ENCODE measurements around the gene SPATS2L.

The SPATS2L gene

GRCh38 chr2:200350850-200351285 lies 44.4 kb downstream of the SPATS2L start:
- DNase-seq (ENCODE audit: low spot score), result peak; percentile 67

GRCh38 chr2:200351815-200352214 lies 45.3 kb downstream of the SPATS2L start:
- DNase-seq (ENCODE audit: low spot score), result no peak

DNA sequence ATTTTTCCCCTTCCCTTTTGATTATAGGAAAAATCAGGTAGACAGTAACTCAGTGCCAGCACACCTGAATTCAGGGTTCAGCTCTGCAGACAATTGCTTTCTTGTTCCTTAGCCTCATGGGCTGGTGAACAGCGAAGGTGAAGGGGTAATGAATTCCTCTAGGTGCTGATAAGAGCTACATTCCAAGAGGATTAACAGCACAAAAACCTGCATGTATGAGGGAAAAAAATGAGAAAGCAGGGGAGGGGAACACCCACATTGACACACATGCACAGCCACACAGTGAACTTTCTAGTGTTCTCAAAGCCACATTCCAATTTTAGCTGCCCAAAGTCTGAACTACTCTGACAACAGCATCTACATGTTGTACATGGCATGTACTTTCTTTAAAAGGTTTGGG lies 46.1 kb downstream of the SPATS2L start:
- peak; percentile 39 for DNase-seq (ENCODE audit: low spot score)

DNA sequence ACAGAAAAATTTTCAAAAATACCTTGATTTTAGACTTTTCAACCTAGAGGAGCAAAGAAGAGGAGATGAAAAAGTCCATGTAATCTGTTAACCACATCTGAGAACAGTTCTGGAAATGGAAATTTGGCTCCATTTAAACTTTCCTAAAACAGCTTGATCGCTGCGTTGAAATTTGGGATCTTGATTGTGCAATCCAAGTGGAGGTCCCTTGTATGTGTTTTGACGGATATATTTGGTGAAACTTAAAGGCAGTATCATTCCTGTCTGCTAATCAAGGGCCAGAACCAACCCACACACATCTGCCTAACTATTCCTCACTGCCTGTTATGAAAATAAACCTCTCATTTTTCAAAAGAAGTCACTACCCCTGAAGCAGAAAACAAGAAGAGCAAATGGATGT lies 46.6 kb downstream of the SPATS2L start:
- peak; percentile 34 for DNase-seq (ENCODE audit: low spot score)

- DNase-seq (ENCODE audit: low spot score), result no peak
These were observed 47.4 kb downstream of the SPATS2L start for GRCh38 chr2:200353874-200354273.

DNA sequence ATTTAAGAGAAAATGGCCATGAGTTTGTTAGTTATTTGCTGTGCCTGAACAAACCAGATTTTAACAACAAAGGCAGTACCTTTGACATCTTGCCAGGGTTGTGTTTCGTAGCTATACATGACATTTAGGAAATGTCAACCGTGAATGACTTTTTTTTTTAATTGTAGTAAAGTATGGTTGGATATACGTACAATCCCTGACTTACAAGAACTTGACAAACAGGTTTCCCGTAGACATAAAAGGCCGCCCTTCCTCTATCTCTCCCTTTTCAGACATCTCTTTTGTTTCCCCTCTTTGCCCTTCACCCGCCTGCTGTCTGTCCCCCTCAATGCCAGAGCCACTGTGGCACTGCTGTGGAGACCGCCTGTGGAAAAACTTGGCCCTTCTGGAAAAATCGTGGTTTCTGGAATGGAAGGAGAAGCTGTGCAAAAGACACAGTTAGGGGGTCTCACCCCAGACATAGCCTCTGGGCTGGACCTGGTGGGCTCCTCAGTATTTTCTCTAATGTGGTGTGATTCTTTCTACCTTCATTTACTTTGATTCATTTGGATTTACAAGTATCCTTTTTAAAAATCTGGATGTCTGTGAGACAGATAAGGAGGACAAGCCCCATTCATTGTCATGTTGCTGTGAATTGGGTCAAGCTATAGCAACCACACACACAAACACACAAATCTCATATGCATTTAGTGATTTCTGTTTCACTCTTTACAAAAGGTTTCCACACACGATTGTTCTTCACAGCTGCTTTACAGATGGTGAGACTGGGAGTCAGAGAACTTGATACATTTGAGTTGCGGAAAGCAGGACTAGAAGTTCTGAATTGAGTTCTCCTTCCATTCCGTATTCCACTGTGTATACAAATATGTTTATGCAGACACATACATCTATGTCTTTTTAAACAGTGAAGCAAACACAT lies 48.6 kb downstream of the SPATS2L start:
- DNase-seq (ENCODE audit: low spot score), result no peak

- DNase-seq (ENCODE audit: low spot score), result no peak
These were observed 49.8 kb downstream of the SPATS2L start for GRCh38 chr2:200356321-200356720.

- peak; percentile 67 for DNase-seq (ENCODE audit: low spot score)
These were observed 50.4 kb downstream of the SPATS2L start for GRCh38 chr2:200356857-200357384.

GRCh38 chr2:200357845-200358244 lies 51.4 kb downstream of the SPATS2L start:
- peak; percentile 46 for DNase-seq (ENCODE audit: low spot score)

DNA sequence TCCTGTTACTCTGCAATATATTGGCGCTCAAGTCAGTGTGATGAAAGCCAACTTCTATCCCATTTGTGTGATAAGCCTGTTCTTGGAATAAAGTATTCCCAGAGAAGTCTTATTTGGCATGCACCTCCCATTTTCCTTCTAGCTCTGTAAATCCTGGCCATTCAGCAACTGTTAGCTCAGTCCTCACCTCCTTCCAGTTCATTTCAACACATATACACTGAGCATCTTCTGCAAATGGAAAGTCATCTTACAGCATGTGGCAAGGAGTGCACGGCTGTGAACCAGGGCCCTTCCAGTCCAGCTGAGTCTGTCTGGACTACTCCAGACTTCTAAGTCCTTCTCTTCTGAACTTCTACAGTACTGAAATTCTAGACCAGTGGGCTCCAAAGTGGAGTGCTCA lies 53.1 kb downstream of the SPATS2L start:
- no peak for DNase-seq (ENCODE audit: low spot score)

DNA sequence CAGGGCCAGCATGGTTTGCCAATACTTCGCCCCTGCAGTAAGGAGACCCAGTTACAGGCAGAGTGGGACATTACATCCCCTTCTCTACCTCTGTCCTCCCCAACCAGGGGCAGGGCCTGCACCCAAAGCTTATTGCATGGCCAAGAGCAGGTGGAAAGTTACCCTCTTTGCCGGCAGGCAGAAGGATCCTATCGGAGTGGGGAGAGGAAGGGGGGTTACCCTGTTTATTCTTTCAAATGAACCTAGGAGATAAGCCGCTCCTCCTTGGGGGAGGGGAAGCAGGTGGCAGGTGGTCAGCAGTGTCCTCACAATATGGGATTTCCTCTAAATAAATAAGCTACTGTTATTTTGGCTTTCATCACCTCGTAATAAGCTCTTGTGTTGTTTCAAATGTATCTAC lies 53.9 kb downstream of the SPATS2L start:
- no peak for DNase-seq (ENCODE audit: low spot score)

DNA sequence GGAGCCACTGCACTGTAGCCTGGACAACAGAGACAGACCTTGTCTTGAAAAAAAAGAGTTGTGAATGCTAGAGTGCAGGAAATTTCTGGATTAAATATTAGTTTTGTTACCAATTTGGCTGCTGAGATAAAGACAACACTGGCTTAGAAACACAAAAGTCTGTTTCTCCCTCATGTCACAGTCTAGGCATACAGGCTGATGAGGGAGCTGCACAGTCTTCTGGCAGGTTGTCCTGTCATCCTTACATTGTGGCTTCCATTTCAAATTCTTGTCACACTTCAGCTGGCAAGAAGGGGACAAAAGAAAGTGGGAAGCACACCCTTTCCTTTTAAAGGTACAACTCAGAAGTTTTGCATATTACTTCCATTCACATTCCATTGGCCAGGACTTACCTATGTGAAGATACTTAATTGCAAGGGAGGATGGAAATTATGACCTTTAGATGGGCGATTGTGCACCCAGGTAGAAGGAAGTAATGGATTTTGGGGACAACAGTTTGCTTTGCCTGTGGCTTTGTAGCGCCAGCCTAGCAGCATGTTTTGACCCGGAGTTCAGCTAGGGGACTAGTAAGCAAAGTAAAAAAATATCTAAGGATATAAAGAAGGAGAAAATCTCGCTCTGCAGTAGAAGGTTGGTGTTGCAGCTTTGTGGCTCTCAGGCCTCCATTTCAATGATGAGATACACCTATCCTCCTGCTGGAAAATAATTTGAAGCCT lies 55.9 kb downstream of the SPATS2L start:
- DNase-seq (ENCODE audit: low spot score), result no peak

DNA sequence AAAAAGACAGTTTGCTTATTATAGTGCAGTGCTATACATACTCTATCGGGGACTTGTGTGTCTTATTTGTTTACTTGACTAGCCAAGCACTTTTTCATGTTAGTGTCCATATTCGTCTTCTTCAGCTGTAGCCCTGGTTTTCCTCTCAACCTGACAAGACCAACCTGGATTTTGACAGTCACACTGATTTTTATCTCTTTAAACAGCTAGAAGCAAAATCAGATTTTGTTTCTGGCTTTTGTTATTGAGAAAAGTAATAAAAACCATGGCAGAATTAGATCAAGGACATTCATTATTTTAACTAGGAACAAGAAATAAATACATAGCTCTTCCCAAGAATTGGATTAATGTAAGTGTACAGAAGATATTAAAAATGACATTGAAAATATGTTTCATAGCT lies 56.8 kb downstream of the SPATS2L start:
- no peak for DNase-seq (ENCODE audit: low spot score)

- DNase-seq (ENCODE audit: low spot score), result no peak
These were observed 57.6 kb downstream of the SPATS2L start for GRCh38 chr2:200364142-200364541.

DNA sequence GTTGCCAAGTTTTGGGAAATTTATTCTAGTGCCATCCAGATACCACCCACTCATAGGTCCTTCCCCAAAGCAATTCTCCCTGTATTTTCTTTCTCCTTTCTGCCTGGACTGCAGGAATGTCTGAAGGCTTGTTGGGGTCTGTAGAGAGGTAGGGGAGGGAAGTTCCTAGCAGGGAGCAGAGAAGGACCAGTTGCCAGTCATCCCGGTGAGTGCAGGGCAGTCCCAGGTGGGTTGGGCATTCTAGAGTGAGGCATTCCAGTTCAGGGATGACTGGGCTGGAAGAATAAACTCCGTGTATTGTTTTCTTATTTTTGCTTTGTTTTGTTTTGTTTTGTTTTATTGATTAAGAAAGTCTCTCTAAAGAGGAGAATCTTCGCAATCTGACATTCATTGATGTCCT lies 58.1 kb downstream of the SPATS2L start:
- no peak for DNase-seq (ENCODE audit: low spot score)

DNA sequence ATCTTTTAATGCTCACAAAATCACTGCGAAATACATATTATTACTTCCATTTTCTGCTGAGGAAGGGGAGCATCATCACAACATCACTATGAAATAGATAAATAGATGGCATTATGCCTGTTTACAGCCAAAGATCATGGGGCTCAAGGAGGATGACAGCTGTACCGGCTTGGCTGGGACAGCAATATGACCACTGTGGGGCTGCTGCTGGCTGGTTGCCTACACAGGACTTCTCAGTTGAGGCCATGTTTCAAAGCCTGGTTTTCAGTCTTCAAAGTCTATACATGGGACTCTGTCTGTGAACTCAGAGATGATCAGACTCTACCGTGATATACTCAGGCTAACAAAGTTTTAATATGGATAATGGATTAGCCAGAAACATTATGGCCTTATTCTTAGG lies 58.7 kb downstream of the SPATS2L start:
- no peak for DNase-seq (ENCODE audit: low spot score)

GRCh38 chr2:200367155-200367554 lies 60.7 kb downstream of the SPATS2L start:
- DNase-seq (ENCODE audit: low spot score), result no peak

GRCh38 chr2:200369886-200370285 lies 63.4 kb downstream of the SPATS2L start:
- DNase-seq (ENCODE audit: low spot score), result no peak

DNA sequence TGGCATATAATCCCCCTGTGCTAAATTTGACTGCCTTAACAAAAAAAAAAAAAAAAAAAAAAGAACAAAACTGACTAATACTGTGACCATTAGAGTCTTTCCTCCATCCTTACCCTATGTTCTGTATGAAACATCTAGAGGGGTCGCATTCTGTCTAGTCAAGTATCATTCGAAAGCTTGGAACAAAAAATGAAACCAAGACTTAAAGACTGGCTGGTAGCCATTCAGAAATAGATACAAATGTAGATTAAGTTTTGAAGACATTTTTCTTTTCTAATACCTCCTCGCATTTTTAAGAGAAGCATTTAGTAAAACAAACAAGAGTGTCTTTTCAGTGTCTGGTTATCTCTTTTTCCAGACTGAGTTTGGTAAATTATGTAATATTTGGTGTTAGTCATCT lies 66.7 kb downstream of the SPATS2L start:
- DNase-seq (ENCODE audit: low spot score), result no peak

GRCh38 chr2:200373973-200374416 lies 67.5 kb downstream of the SPATS2L start:
- no peak for DNase-seq (ENCODE audit: low spot score)

- no peak for DNase-seq (ENCODE audit: low spot score)
These were observed 70.2 kb downstream of the SPATS2L start for GRCh38 chr2:200376513-200377354.
